ENCODE data around the gene NACC2.

The NACC2 gene

GRCh38 chr9:136052991-136053756, 41.9 kb downstream of the NACC2 start:
- peak; percentile 20 for DNase-seq (ENCODE audit: low read depth)
- TF ChIP-seq CTCF (IDR thresholded peaks at IDR 0.05; ENCODE audit: insufficient read depth, low read depth, low read length, missing control alignments), result no peak
- no peak overlapping the region for H3K4me3 ChIP-seq (ENCODE audit: low read length)

GRCh38 chr9:136052472-136052880, 42.6 kb downstream of the NACC2 start:
- no peak for DNase-seq (ENCODE audit: low read depth)
- H3K4me3 ChIP-seq (ENCODE audit: low read length), result no peak overlapping the region
- TF ChIP-seq CTCF (IDR thresholded peaks at IDR 0.05; ENCODE audit: insufficient read depth, low read depth, low read length, missing control alignments), result no peak

GRCh38 chr9:136051837-136052471, 43.1 kb downstream of the NACC2 start:
- H3K4me3 ChIP-seq (ENCODE audit: low read length), result peak overlapping the region; percentile 39
- DNase-seq (ENCODE audit: low read depth), result peak; percentile 97
- TF ChIP-seq CTCF (IDR thresholded peaks at IDR 0.05; ENCODE audit: insufficient read depth, low read depth, low read length, missing control alignments), result no peak

- no peak for TF ChIP-seq CTCF (IDR thresholded peaks at IDR 0.05; ENCODE audit: insufficient read depth, low read depth, low read length, missing control alignments)
- DNase-seq (ENCODE audit: low read depth), result no peak
- H3K4me3 ChIP-seq (ENCODE audit: low read length), result peak overlapping the region; percentile 39
Observed at GRCh38 chr9:136051453-136051836, 43.6 kb downstream of the NACC2 start.

GRCh38 chr9:136050701-136051452, 44.2 kb downstream of the NACC2 start:
- peak; percentile 66 for DNase-seq (ENCODE audit: low read depth)
- no peak for TF ChIP-seq CTCF (IDR thresholded peaks at IDR 0.05; ENCODE audit: insufficient read depth, low read depth, low read length, missing control alignments)
- H3K4me3 ChIP-seq (ENCODE audit: low read length), result peak overlapping the region; percentile 39

- DNase-seq (ENCODE audit: low read depth), result no peak
- peak overlapping the region; percentile 39 for H3K4me3 ChIP-seq (ENCODE audit: low read length)
- TF ChIP-seq CTCF (IDR thresholded peaks at IDR 0.05; ENCODE audit: insufficient read depth, low read depth, low read length, missing control alignments), result no peak
Observed at GRCh38 chr9:136050266-136050700, 44.8 kb downstream of the NACC2 start.
